HUES6 (cell line): Measurements from ENCODE around the gene RAPGEF4.

Experiments used
- H3K27ac ChIP-seq: 2 replicates; pipeline ENCODE4 v1.7.0; 2013; ENCODE audit warnings: low read depth, mild to moderate bottlenecking, low read length, inconsistent platforms
- H3K27me3 ChIP-seq: 2 replicates; pipeline ENCODE4 v1.6.1; 2013; ENCODE audit warnings: low read length; ENCODE audit not compliant: control insufficient read depth, insufficient read depth
- H3K36me3 ChIP-seq: 2 replicates; pipeline ENCODE4 v1.6.1; 2013; ENCODE audit warnings: low read length; ENCODE audit not compliant: control insufficient read depth, insufficient read depth
- H3K4me1 ChIP-seq: 2 replicates; pipeline ENCODE4 v1.6.1; 2013; ENCODE audit warnings: low read length; ENCODE audit not compliant: control insufficient read depth, insufficient read depth
- H3K4me3 ChIP-seq: 2 replicates; pipeline ENCODE4 v1.5.1; 2013; ENCODE audit warnings: low read depth, low read length
- H3K9ac ChIP-seq: one replicate; pipeline ENCODE4 v1.6.1; 2013; ENCODE audit warnings: mild to moderate bottlenecking, low read length
- H3K9me3 ChIP-seq: 2 replicates; pipeline ENCODE4 v1.6.1; 2013; ENCODE audit warnings: low read depth, low read length; ENCODE audit not compliant: control insufficient read depth, insufficient read depth

RAPGEF4 gene

DNA sequence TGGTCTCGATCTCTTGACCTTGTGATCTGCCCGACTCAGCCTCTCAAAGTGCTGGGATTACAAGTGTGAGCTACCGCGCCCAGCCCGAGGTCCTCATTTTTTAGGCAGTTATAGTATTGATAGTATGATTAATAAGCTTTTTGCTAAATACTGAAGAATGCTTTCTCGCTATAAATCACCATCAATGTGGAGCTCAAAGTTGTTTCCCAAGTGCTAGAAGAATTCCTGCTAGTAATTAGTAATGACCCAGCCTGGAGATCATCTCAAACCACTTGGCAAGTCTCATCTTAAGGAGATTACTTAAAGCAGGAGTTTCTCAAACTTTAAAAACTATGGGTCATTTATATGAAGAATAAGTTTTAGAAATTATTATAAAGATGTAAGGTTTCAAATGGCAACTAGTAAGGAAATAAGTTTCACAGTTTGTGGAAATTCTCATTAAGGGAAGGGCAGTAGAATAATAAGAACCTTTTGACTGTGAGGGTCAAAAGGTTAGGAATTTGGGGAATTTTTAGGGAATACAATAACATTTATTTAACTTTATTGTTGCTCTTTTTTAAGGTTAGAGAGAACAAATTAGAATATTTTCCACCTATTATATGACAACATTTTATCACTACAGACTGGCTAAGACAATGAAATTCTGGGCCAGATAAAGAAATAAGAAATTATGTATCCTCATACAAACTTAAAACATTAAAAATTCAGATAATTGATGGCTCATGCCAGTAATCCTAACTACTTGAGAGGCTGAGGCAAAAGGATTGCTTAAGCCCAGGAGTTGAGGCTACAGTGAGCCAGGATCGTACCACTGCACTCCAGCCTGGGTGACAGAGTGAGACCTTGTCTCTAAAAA, 191.4 kb downstream of the RAPGEF4 start:
- no peak overlapping the region for H3K27ac ChIP-seq
- no peaks in the 10 kb centered on the region for H3K9me3 ChIP-seq
- H3K27me3 ChIP-seq = no peaks in the 10 kb centered on the region
- peaks cover 19% of the 10 kb centered on the region for H3K4me1 ChIP-seq
- no peak overlapping the region for H3K4me3 ChIP-seq
- no peak overlapping the region for H3K9ac ChIP-seq
- H3K36me3 ChIP-seq = no peaks in the 10 kb centered on the region

DNA sequence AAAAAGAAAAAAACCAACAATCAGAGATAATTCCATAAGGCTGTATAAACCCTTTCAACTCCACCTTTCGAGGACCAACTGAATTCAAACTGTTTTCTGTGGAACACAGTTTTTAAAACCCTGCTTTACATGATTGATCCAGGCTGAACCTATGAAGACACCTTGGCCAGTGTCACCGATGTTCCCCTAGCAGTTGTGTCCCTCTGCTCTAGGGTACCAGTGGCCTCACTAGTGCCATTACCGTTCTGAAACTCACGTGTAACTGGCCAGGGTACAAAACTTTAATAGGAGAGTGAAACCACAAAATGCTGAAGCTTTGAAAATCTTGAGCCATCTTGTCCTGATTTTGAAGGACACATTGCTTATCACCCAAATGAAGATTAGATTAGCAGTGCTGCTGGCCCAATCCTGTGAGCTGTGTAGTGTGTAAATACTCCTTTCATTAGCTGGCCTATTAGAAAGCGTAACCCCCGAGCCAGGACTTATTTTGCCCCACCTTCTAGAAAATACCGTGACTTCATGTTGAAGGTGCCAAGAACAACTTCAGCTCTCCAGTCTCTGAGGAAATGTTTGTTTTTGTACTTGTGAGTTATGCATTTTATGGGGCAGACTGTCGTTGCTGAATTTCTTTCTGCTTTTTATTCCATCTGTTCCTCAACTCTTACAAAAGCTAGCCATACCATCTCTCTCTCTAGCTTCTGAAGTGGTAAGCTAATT, 192.2 kb downstream of the RAPGEF4 start:
- Histone ChIP-seq H3K27ac (no peak overlapping the region), H3K27me3 (no peaks in the 10 kb centered on the region), H3K4me1 (peaks cover 19% of the 10 kb centered on the region), H3K9me3 (no peaks in the 10 kb centered on the region), H3K9ac (no peak overlapping the region), H3K36me3 (no peaks in the 10 kb centered on the region), H3K4me3 (no peak overlapping the region)

GRCh38 chr2:172928756-172929155, 193.1 kb downstream of the RAPGEF4 start:
- Histone ChIP-seq H3K9me3 (no peaks in the 10 kb centered on the region), H3K36me3 (no peaks in the 10 kb centered on the region), H3K4me3 (no peak overlapping the region), H3K27ac (no peak overlapping the region), H3K4me1 (peaks cover 19% of the 10 kb centered on the region), H3K27me3 (no peaks in the 10 kb centered on the region), H3K9ac (no peak overlapping the region)

GRCh38 chr2:172929644-172930043, 194.0 kb downstream of the RAPGEF4 start:
- Histone ChIP-seq H3K9ac (no peak overlapping the region), H3K4me3 (no peak overlapping the region), H3K27ac (no peak overlapping the region), H3K9me3 (no peaks in the 10 kb centered on the region), H3K4me1 (peaks cover 19% of the 10 kb centered on the region), H3K27me3 (no peaks in the 10 kb centered on the region), H3K36me3 (no peaks in the 10 kb centered on the region)

DNA sequence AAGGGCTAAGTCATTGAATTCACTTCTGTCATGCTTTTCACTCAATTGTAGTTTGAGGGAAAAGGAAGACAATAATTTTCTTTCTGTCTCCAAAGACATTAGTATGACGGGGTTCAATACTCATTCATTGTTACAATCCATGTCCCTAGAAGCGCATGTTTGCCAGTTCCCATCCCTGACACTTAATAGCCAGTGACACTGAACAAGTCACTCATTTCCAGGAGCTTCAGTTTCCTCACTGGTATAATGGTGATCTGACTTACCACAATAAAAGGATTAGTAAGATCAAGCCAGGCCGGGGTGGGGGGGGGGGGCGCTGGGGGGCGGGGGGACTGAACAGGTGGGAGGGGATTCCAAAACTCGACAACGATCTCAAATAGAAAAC, 195.2 kb downstream of the RAPGEF4 start:
- Histone ChIP-seq H3K4me1 (peaks cover 19% of the 10 kb centered on the region), H3K4me3 (no peak overlapping the region), H3K27ac (no peak overlapping the region), H3K9me3 (no peaks in the 10 kb centered on the region), H3K27me3 (no peaks in the 10 kb centered on the region), H3K9ac (no peak overlapping the region), H3K36me3 (no peaks in the 10 kb centered on the region)

DNA sequence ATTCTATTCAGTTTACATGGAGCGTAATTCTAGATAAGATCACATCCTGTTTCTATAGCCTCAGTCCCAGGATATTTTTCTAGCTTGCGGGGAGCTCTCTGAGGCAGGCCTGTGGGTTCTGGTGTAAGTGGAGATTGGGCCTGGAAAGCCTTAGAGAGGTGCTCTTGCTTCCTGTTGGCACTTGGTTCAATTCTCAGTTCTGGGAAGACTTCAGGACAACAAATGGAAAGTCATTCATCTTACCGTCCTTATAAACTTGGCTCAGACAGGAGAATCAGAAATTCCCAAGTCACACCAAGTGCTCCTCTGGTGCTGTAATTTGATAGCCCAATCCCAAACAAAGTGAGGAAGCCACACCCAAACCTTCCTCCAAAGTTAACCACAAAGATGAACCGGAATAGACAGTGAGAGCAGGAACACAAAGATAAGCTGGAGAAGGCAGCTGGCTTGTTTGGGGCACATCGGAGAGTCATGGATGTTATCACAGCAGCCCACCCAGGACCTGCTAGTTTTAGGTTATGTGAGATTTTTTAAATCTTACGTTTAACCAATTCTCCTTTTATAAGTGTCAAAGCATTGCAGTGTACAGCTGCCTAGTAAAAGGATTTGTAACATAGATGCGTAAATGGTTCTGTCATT, 195.7 kb downstream of the RAPGEF4 start:
- H3K4me3 ChIP-seq = peak overlapping the region; percentile 30
- H3K9ac ChIP-seq = peak overlapping the region; percentile 26
- H3K36me3 ChIP-seq = no peaks in the 10 kb centered on the region
- H3K27me3 ChIP-seq = no peaks in the 10 kb centered on the region
- no peak overlapping the region for H3K27ac ChIP-seq
- H3K4me1 ChIP-seq = peaks cover 19% of the 10 kb centered on the region
- H3K9me3 ChIP-seq = no peaks in the 10 kb centered on the region

DNA sequence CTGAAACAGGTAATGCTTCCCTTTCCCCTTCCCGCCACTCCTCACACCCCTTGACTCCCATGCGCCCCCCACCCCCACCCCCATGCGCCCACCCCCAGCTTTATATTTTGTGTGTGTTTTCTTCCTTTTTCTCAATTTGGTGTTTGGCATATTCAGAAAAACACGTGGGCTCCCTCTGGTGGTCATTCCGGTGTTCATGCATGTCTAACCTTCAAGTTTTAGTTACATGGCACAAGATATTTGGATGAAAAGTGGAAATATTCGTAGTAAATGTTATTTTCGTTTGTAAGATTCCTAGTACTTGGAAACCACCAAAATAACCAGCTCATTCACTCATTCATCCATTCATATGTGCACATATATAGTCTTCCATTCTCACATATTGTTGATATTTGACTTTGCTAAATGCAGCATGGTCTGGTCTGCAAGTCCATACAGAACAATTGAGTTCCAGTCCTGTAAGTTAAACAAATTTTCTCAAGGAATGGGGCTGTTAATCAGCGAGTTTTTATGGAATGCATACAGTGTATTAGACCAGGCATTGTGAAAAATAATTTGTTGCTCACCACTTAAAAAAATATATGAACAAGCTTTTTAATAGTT, 196.4 kb downstream of the RAPGEF4 start:
- H3K27ac ChIP-seq = no peak overlapping the region
- H3K9me3 ChIP-seq = no peaks in the 10 kb centered on the region
- no peak overlapping the region for H3K9ac ChIP-seq
- H3K27me3 ChIP-seq = no peaks in the 10 kb centered on the region
- H3K4me3 ChIP-seq = no peak overlapping the region
- H3K4me1 ChIP-seq = peaks cover 19% of the 10 kb centered on the region
- no peaks in the 10 kb centered on the region for H3K36me3 ChIP-seq

GRCh38 chr2:172937884-172938712, 202.5 kb downstream of the RAPGEF4 start:
- Histone ChIP-seq H3K27ac (no peak overlapping the region), H3K27me3 (no peaks in the 10 kb centered on the region), H3K9ac (no peak overlapping the region), H3K4me1 (no peaks in the 10 kb centered on the region), H3K9me3 (no peaks in the 10 kb centered on the region), H3K4me3 (no peak overlapping the region), H3K36me3 (no peaks in the 10 kb centered on the region)

GRCh38 chr2:172938713-172939375, 203.2 kb downstream of the RAPGEF4 start:
- Histone ChIP-seq H3K9ac (no peak overlapping the region), H3K9me3 (no peaks in the 10 kb centered on the region), H3K36me3 (no peaks in the 10 kb centered on the region), H3K27ac (no peak overlapping the region), H3K4me3 (no peak overlapping the region), H3K27me3 (no peaks in the 10 kb centered on the region), H3K4me1 (peaks cover 6% of the 10 kb centered on the region; the same call in 1 of the 2 replicates)

DNA sequence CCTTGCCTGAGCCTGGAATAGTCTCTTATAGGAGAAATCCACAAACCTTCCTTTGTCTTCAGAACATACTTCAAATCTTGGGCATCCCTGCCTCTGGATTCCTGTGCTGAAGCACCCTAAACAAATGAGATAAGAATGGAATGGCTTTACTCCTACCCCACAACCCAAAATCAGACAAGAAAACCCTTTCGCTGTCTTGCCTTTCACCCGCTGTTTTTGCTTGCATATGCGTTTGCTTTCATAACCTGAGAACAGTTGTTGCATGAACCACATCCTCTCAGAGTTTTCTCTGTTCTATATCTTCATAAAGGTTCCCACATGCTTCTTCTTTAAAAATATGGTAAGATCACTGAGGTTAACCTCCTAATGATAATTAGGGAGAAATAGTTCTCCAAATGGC, 207.9 kb downstream of the RAPGEF4 start:
- peaks cover 23% of the 10 kb centered on the region; the same call in 1 of the 2 replicates for H3K4me1 ChIP-seq
- no peaks in the 10 kb centered on the region for H3K9me3 ChIP-seq
- no peaks in the 10 kb centered on the region for H3K27me3 ChIP-seq
- H3K4me3 ChIP-seq = no peak overlapping the region
- H3K9ac ChIP-seq = no peak overlapping the region
- no peaks in the 10 kb centered on the region for H3K36me3 ChIP-seq
- no peak overlapping the region for H3K27ac ChIP-seq
